ENCODE data around the gene PRDM16. TPM values are rescaled to one million over a fixed set of nuclear protein-coding genes. Genes with fewer than 3 reads are reported as not detected.

Gene PRDM16
- total RNA-seq, 1 experiment from 2014 or later: not detected

DNA sequence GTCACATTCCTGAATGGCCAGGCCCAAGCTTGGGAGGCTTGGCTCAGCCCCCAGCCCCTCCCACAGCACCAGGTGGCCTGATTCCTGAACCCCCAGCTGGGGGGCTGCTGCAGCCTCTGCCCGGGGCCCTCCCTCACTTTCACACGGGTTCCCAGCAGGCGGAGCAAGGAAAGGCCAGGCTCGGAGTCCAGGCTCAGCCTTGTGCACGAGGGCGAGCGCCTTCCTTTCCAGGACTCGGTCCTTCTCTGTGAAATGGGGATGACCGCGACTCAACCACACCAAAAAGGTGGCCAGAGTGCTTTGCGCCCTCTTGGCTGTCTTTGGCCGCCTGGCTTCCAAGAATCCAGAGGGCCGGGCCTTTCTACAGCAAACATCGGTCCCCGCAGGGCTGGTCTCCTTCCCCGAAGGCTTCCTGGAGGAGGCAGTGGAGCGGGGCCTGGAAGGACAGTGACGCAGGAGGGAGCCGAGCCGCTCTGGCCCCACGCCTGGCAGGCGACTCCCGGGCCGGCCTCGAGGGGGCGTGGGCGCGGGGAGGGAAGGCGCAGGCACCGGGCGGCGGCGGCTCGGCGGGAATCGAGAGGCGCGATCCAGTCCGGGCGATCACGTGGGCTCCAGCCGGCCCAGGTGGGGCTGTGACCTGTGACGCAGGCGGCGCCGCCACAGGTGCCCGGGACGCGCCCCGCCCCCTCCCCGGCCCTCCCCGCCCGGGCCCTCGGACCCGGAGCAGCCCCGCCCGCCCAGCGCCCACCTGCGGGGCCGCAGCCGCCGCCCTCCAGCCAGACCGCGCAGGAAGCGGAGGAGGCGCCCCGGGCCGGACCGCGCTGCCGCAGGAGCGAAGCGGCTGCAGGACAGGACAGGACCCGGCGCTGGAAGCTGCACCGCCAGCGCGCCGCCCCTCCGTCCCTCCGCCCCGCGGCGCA, 385.1 kb downstream of the PRDM16 start, which contains the start of gene ARHGEF16:
Gene ARHGEF16, plus strand, starts transcription at position 775 of the 920 bp plus-strand sequence. CDS start 8,420 bp downstream, outside the sequence.
- Mint-ChIP-seq H3K4me1 (ENCODE audit: insufficient read depth, unreplicated experiment) (no peaks in the 10 kb centered on the region), H3K9me3 (ENCODE audit: unreplicated experiment) (no peaks in the 10 kb centered on the region), H3K27ac (ENCODE audit: low read depth, unreplicated experiment) (no peak within 1 kb of the TSS), H3K4me3 (ENCODE audit: unreplicated experiment) (peak within 1 kb of the TSS; percentile 76), H3K27me3 (ENCODE audit: insufficient read depth, unreplicated experiment) (peaks cover 17% of the 10 kb centered on the region), H3K36me3 (ENCODE audit: insufficient read depth, unreplicated experiment) (no peaks in the 10 kb centered on the region)
- CTCF ChIA-PET: interaction anchor here (0.6 to 4.8 kb wide), 20 partner anchors 7 to 193 kb away, joined by 3 to 198 read pairs (median 6); no protein-coding TSS in a partner anchor
- POLR2A ChIA-PET: interaction anchor here (0.6 to 2.4 kb wide), 11 partner anchors 9 to 342 kb away, joined by 3 to 20 read pairs (median 6); partner anchors contain the start of genes LRRC47 and TPRG1L
- DNase-seq (ENCODE audit: unreplicated experiment): peak; percentile 80
- TF ChIP-seq, protein P1, sequence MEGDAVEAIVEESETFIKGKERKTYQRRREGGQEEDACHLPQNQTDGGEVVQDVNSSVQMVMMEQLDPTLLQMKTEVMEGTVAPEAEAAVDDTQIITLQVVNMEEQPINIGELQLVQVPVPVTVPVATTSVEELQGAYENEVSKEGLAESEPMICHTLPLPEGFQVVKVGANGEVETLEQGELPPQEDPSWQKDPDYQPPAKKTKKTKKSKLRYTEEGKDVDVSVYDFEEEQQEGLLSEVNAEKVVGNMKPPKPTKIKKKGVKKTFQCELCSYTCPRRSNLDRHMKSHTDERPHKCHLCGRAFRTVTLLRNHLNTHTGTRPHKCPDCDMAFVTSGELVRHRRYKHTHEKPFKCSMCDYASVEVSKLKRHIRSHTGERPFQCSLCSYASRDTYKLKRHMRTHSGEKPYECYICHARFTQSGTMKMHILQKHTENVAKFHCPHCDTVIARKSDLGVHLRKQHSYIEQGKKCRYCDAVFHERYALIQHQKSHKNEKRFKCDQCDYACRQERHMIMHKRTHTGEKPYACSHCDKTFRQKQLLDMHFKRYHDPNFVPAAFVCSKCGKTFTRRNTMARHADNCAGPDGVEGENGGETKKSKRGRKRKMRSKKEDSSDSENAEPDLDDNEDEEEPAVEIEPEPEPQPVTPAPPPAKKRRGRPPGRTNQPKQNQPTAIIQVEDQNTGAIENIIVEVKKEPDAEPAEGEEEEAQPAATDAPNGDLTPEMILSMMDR (IDR thresholded peaks at IDR 0.05; ENCODE audit: unreplicated experiment): peak; percentile 40
- no TSS peak for BruUV-seq (replicated peaks)
- intact Hi-C loops (cut with micrococcal nuclease): loop anchor here (1.0 to 2.0 kb wide), 4 partner anchors 18 to 271 kb away; no protein-coding TSS in a partner anchor

DNA sequence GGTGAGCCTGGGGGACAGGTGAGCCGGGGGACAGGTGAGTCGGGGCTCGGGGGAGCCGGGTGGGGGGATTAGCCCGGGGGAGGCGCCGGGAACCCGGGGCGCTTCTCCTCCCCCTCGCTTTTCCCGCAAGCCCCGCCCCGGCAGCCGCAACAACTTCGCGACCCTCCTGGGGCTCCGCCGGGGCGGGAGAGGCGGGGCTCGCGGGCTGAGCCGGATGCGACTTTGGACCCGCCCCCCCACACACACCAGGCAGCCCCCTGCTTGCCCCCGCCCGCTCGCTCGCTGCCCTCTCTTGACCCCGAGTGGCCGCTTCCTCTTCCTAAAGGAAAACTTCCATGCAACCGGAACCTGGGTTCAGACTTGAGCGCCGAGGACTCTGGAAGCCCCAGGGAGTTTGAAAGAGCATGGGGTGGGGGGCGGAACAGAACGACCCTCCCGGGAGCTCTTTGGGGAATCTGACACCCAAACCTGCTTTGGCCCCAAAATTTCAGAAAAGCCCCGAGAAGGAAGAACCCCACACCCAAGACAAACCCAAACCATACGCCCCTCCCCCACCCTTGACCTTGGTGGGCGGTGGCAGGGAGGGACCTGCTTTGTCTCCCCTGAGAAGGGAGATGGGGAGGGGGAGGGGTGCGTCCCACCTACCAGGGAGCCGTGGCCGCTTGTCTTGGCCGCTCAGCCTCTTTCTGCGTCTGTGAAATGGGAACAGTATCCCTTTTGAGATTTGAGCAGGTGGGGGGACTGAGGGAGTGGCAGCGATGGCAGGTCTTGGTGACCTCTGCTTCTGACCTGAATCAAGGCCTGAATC, 386.0 kb downstream of the PRDM16 start:
- ChIA-PET POLR2A (no interaction called here), CTCF (interaction anchor here (1.1 kb wide), 1 partner anchor 31 kb away, joined by 3 read pairs; no protein-coding TSS in a partner anchor)
- Mint-ChIP-seq H3K27ac (ENCODE audit: low read depth, unreplicated experiment) (no peak overlapping the region), H3K4me1 (ENCODE audit: insufficient read depth, unreplicated experiment) (no peaks in the 10 kb centered on the region), H3K27me3 (ENCODE audit: insufficient read depth, unreplicated experiment) (peaks cover 8% of the 10 kb centered on the region), H3K9me3 (ENCODE audit: unreplicated experiment) (no peaks in the 10 kb centered on the region), H3K4me3 (ENCODE audit: unreplicated experiment) (peak overlapping the region; percentile 76), H3K36me3 (ENCODE audit: insufficient read depth, unreplicated experiment) (no peaks in the 10 kb centered on the region)
- TSS peak; percentile 36 for BruUV-seq (replicated peaks)
- intact Hi-C loops (cut with micrococcal nuclease): no loop called here
- no peak for DNase-seq (ENCODE audit: unreplicated experiment)
- TF ChIP-seq, protein P1 (IDR thresholded peaks at IDR 0.05; ENCODE audit: unreplicated experiment): no peak

DNA sequence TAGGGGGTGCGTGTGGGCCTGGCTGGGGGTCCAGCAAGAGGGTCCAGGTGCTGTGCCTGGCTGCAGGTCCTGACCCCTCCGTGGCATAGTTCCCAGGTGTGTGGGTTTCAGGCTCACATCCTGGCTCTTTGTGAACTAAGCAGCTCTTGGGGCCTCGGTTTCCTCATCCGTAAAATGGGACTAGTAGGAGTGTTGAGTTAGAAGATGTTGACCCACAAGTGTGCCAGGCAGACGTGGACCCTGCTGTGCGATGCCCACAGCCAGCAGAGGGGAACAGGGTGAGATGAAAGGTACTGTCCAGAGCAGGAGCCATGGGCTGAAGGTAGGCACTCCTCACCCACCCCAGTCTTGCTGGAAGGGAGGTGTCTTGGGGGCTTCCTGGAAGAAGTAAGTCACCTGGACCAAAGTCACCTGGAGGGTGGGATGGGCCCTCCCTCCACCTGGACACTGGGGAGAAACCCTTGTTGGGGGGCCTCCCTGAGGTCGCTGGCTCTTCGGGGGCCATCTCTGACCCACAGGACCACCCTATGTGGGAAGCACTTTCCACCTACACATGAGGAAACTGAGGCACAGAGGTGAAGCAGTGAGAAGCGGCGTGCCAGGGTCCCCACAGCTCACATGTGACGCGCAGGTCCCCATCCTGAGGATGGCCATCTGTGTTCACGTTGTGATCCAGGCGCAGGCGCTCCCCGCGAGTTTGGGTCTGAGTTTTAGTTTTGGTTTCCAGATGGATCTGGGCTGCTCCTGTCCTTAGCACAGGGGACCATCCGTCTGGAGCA, 386.9 kb downstream of the PRDM16 start:
- Mint-ChIP-seq H3K9me3 (ENCODE audit: unreplicated experiment) (no peaks in the 10 kb centered on the region), H3K27ac (ENCODE audit: low read depth, unreplicated experiment) (no peak overlapping the region), H3K36me3 (ENCODE audit: insufficient read depth, unreplicated experiment) (no peaks in the 10 kb centered on the region), H3K27me3 (ENCODE audit: insufficient read depth, unreplicated experiment) (no peaks in the 10 kb centered on the region), H3K4me1 (ENCODE audit: insufficient read depth, unreplicated experiment) (no peaks in the 10 kb centered on the region), H3K4me3 (ENCODE audit: unreplicated experiment) (peak overlapping the region; percentile 76)
- ChIA-PET CTCF (interaction anchor here (1.1 to 1.6 kb wide), 2 partner anchors 27 to 30 kb away, joined by 3 to 6 read pairs; no protein-coding TSS in a partner anchor), POLR2A (no interaction called here)
- no peak for DNase-seq (ENCODE audit: unreplicated experiment)
- TF ChIP-seq, protein P1 (IDR thresholded peaks at IDR 0.05; ENCODE audit: unreplicated experiment): no peak
- BruUV-seq (replicated peaks): no TSS peak
- intact Hi-C loops (cut with micrococcal nuclease): no loop called here

All from MCF 10A (cell line).